ENCODE measurements around the gene AOPEP.
A peak's percentile ranks its signal among the peaks of the same experiment; 100 is the strongest.

The AOPEP gene

GRCh38 chr9:94984891-94985476 lies 258.5 kb downstream of the AOPEP start:
- Mint-ChIP-seq H3K36me3 (ENCODE audit: insufficient read depth) (peaks cover 7% of the 10 kb centered on the region), H3K4me1 (ENCODE audit: low read depth in 2 of 2) (peaks cover 6 to 10% of the 10 kb centered on the region in 2 donors), H3K27me3 (no peaks in the 10 kb centered on the region), H3K9me3 (no peaks in the 10 kb centered on the region), H3K4me3 (peak overlapping the region in 1 of 2 donors; percentile 8), H3K27ac (peak overlapping the region in 1 of 2 donors; percentile 42)
- peak in 1 of 3 experiments; percentile 3 for DNase-seq
- ATAC-seq (replicated peaks) = peak; percentile 69

DNA sequence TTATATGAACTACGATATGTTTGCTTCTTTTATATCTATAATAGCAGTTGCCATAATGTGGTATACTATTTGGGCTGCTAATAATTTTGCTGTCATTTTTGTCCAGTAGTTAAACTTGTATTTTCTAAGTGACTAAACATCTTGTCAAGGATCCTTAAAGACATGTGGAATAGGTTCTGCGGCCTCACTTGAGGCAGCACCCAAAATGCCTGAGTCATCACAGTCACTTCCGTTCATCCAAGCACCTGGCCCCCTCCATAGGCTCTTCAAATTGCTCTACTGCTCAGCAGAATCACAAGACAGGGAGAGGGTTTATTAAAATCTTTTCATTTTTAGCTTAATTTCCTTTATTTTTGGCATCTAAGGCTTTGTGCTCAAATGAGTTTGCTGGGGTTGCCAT lies 259.1 kb downstream of the AOPEP start:
- DNase-seq = no peak
- ATAC-seq (replicated peaks) = no peak
- Mint-ChIP-seq H3K4me3 (no peak overlapping the region), H3K9me3 (no peaks in the 10 kb centered on the region), H3K27me3 (no peaks in the 10 kb centered on the region), H3K36me3 (ENCODE audit: insufficient read depth) (peaks cover 3% of the 10 kb centered on the region), H3K4me1 (ENCODE audit: low read depth in 2 of 2) (peaks cover 6 to 10% of the 10 kb centered on the region in 2 donors), H3K27ac (no peak overlapping the region)

DNA sequence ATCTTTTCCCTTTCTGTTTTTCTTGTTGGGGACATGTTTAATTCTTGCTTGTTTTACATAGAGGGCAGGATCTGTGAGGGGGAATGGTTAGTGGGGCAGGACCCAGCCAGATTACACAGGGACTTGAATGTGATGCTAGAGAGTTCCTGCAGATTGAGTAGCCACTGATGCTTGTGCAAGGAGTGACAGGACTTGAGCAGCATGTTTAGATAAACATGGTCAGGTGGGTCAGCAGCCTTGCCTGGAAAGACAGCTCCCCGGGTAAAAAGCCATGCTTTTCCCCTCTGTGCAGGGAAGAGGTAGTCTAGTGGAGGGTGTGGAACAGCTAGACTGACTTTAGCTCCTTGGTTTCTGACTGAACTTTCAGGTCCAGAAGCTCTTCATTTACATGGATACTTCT lies 261.2 kb downstream of the AOPEP start:
- Mint-ChIP-seq H3K4me3 (no peak overlapping the region), H3K27ac (peak overlapping the region in 1 of 2 donors; percentile 22), H3K36me3 (ENCODE audit: insufficient read depth) (no peaks in the 10 kb centered on the region), H3K9me3 (no peaks in the 10 kb centered on the region), H3K4me1 (ENCODE audit: low read depth in 2 of 2) (peaks cover 6 to 10% of the 10 kb centered on the region in 2 donors), H3K27me3 (no peaks in the 10 kb centered on the region)
- ATAC-seq (replicated peaks) (no peak), DNase-seq (no peak)

- no peaks in the 10 kb centered on the region for H3K36me3 Mint-ChIP-seq (ENCODE audit: insufficient read depth)
- no peak for ATAC-seq (replicated peaks)
These were observed 264.5 kb downstream of the AOPEP start for GRCh38 chr9:94990897-94991561.

DNA sequence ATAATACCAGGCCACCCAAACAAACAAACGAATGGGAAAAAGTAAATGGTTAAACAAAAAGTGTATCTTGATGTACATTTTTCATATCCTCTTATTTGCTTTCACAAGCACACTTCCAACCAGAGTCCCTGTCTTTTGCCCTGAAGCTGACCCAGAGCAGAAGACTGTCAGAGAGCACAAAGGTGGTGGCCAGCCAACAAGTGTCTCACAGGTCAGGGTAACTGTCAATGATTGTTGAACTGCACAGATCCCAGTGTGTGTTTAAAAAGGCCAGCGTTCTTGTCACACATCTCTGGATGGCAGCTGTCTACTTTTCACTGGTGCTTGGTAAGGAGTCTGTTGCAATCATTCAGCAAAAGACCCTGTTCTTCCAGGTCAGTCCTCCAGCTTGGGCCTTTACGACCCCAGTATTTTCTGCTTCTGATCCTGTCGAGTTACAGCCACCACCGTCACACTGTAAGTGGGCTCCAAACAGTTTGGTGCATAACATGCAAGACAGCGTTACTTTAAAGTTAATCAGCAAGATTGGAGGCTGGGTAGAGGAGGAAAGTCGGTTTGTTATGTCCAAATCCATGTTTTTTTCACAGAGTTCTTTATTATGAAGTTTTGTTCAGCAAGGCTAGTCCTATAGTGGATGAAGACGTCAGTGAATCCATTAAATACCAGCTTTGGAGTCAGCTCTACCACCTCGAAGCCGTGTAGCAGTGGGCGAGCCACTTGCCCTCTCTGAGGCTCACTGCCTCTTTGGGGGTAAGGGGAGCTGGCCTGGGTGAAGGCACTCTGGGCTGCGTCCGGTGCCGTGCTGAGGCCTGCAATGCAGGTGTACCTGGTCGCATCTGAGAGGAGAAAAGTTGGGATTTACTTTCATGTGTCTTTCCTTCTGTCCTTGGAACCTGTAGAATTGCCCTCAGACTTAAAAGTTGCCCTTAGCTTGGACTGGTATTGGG lies 265.7 kb downstream of the AOPEP start:
- Mint-ChIP-seq H3K9me3 (no peaks in the 10 kb centered on the region), H3K36me3 (ENCODE audit: insufficient read depth) (no peaks in the 10 kb centered on the region), H3K4me1 (ENCODE audit: low read depth in 2 of 2) (no peaks in the 10 kb centered on the region), H3K4me3 (no peak overlapping the region), H3K27ac (no peak overlapping the region), H3K27me3 (peaks cover 0 to 6% of the 10 kb centered on the region in 2 donors)
- DNase-seq (no peak), ATAC-seq (replicated peaks) (no peak)

More at GRCh38 chr9:94990897-94991561, 264.5 kb downstream of the AOPEP start:
- H3K9me3 Mint-ChIP-seq = no peaks in the 10 kb centered on the region
- no peak overlapping the region for H3K27ac Mint-ChIP-seq
- H3K27me3 Mint-ChIP-seq = no peaks in the 10 kb centered on the region
- H3K4me1 Mint-ChIP-seq (ENCODE audit: low read depth in 2 of 2) = no peaks in the 10 kb centered on the region
- no peak for DNase-seq
- no peak overlapping the region for H3K4me3 Mint-ChIP-seq

DNA sequence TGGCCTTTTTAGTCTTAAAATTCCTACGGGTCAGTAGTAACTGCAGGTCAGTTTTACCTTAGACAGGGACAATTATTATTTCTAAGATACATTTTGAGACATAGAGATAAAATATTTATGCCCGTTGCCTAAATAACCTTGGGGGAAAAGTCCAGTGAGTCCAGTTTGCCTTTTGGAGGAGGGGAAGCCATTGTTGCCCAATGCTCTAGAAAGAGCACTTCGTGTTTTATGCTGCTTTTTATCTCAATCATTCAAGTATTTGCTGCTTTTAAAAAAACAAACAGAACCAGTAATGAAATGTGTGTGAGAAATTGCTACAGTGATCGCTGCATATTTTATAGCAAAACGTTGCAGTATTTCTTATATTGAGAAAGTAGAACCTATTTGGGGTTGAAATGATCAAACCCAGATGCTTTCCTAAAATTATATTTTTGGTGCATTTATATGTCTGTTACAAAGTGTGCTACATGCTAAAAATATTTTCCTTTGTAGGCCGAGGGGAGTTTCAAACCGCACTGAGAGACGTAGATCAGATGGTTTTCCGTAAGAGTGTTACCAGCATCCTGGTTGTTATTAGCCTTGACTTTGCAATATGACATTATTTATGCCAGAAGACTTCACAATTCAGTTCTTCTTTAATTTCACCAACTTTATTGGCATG lies 266.8 kb downstream of the AOPEP start:
- DNase-seq = no peak
- H3K9me3 Mint-ChIP-seq = no peaks in the 10 kb centered on the region

DNA sequence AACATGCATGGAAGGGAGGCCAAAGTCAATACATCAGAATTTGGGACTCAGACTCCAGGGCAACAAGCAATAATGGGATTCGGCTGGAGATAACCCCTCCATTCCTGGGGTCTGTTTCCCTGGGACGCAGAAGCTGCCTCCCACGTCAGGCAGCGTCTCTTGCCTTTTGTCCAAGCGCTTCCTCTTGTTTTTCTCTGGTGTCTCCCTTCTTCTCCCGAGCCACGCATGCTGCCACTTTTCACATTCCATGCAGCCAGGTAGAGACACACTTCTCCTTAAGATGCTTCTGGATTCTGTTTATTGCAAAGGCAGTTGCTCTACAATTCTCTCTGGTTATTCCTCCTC lies 267.3 kb downstream of the AOPEP start:
- H3K4me3 Mint-ChIP-seq = no peak overlapping the region
- H3K27me3 Mint-ChIP-seq = peaks cover 0 to 22% of the 10 kb centered on the region in 2 donors
- H3K4me1 Mint-ChIP-seq (ENCODE audit: low read depth in 2 of 2) = no peaks in the 10 kb centered on the region
- DNase-seq (no peak), ATAC-seq (replicated peaks) (no peak)
- H3K36me3 Mint-ChIP-seq (ENCODE audit: insufficient read depth) = no peaks in the 10 kb centered on the region
- H3K9me3 Mint-ChIP-seq = no peaks in the 10 kb centered on the region
- H3K27ac Mint-ChIP-seq = no peak overlapping the region

More for the DNA sequence above, 266.8 kb downstream of the AOPEP start:
- Mint-ChIP-seq H3K4me3 (no peak overlapping the region), H3K4me1 (ENCODE audit: low read depth in 2 of 2) (no peaks in the 10 kb centered on the region), H3K36me3 (ENCODE audit: insufficient read depth) (no peaks in the 10 kb centered on the region), H3K27me3 (peaks cover 0 to 17% of the 10 kb centered on the region in 2 donors), H3K27ac (no peak overlapping the region)
- no peak for ATAC-seq (replicated peaks)

GRCh38 chr9:94995048-94995693 lies 268.7 kb downstream of the AOPEP start:
- Mint-ChIP-seq H3K4me3 (no peak overlapping the region), H3K4me1 (ENCODE audit: low read depth in 2 of 2) (no peaks in the 10 kb centered on the region), H3K9me3 (no peaks in the 10 kb centered on the region), H3K36me3 (ENCODE audit: insufficient read depth) (no peaks in the 10 kb centered on the region), H3K27me3 (peaks cover 13 to 34% of the 10 kb centered on the region in 2 donors), H3K27ac (no peak overlapping the region)
- DNase-seq (no peak), ATAC-seq (replicated peaks) (no peak)

DNA sequence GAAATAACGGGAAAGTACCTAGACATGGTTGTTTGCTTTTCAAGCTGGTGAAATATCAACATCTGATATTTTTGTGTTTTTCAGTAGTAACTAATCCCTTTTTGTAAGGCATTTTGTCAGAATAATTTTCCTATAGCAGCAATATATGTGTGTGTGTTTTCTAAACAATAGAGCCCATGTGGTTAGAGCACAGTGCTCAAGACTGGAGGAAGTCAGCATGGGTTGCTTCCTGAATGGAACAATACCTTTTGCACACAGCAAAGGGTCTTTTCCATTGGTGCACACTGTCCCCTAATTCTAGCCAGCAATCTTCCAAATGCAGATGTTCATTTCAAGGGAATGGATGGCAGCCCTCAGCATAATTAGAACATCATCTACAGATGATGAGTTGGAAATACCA lies 270.1 kb downstream of the AOPEP start:
- no peaks in the 10 kb centered on the region for H3K9me3 Mint-ChIP-seq

GRCh38 chr9:94997727-94998126 lies 271.2 kb downstream of the AOPEP start:
- no peaks in the 10 kb centered on the region for H3K9me3 Mint-ChIP-seq
- DNase-seq (no peak), ATAC-seq (replicated peaks) (no peak)
- no peak overlapping the region for H3K4me3 Mint-ChIP-seq
- no peak overlapping the region for H3K27ac Mint-ChIP-seq
- H3K4me1 Mint-ChIP-seq (ENCODE audit: low read depth in 2 of 2) = no peaks in the 10 kb centered on the region
- peaks cover 25 to 53% of the 10 kb centered on the region in 2 donors for H3K27me3 Mint-ChIP-seq
- no peaks in the 10 kb centered on the region for H3K36me3 Mint-ChIP-seq (ENCODE audit: insufficient read depth)

More for the DNA sequence above, 270.1 kb downstream of the AOPEP start:
- H3K27me3 Mint-ChIP-seq = peaks cover 21 to 46% of the 10 kb centered on the region in 2 donors
- H3K27ac Mint-ChIP-seq = no peak overlapping the region
- no peak overlapping the region for H3K4me3 Mint-ChIP-seq
- ATAC-seq (replicated peaks) = no peak
- DNase-seq = no peak
- H3K36me3 Mint-ChIP-seq (ENCODE audit: insufficient read depth) = no peaks in the 10 kb centered on the region
- no peaks in the 10 kb centered on the region for H3K4me1 Mint-ChIP-seq (ENCODE audit: low read depth in 2 of 2)

- no peak overlapping the region for H3K4me3 Mint-ChIP-seq
- H3K9me3 Mint-ChIP-seq = no peaks in the 10 kb centered on the region
- H3K4me1 Mint-ChIP-seq (ENCODE audit: low read depth in 2 of 2) = peaks cover 0 to 5% of the 10 kb centered on the region in 2 donors
- DNase-seq (no peak), ATAC-seq (replicated peaks) (no peak)
- H3K27ac Mint-ChIP-seq = no peak overlapping the region
- peaks cover 32 to 68% of the 10 kb centered on the region in 2 donors for H3K27me3 Mint-ChIP-seq
- no peaks in the 10 kb centered on the region for H3K36me3 Mint-ChIP-seq (ENCODE audit: insufficient read depth)
These were observed 273.3 kb downstream of the AOPEP start for GRCh38 chr9:94999832-95000231.

GRCh38 chr9:95000821-95001220 lies 274.3 kb downstream of the AOPEP start:
- H3K27me3 Mint-ChIP-seq = peaks cover 32 to 68% of the 10 kb centered on the region in 2 donors
- H3K36me3 Mint-ChIP-seq (ENCODE audit: insufficient read depth) = no peaks in the 10 kb centered on the region
- no peak overlapping the region for H3K4me3 Mint-ChIP-seq
- peaks cover 2 to 5% of the 10 kb centered on the region in 2 donors for H3K4me1 Mint-ChIP-seq (ENCODE audit: low read depth in 2 of 2)
- ATAC-seq (replicated peaks) (no peak), DNase-seq (no peak)
- no peaks in the 10 kb centered on the region for H3K9me3 Mint-ChIP-seq
- no peak overlapping the region for H3K27ac Mint-ChIP-seq

DNA sequence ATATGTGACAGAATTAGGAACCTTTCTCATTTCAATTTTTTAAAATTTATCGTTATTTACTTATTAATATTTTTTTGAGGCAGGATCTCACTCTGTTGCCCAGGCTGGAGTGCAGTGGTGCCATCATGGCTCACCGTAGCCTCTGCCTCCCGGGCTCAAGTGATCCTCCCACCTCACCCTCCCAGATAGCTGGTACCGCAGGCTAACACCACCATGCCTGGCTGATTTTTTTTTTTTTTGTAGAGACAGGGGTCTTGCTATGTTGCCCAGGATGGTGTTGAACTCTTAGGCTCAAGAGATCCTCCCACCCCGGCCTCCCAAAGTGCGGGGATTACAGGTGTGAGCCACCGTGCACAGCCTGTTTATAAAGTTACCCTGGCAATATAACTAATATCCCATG lies 275.2 kb downstream of the AOPEP start:
- no peak overlapping the region for H3K27ac Mint-ChIP-seq
- H3K4me1 Mint-ChIP-seq (ENCODE audit: low read depth in 2 of 2) = peaks cover 2 to 5% of the 10 kb centered on the region in 2 donors
- DNase-seq (no peak), ATAC-seq (replicated peaks) (no peak)
- H3K9me3 Mint-ChIP-seq = no peaks in the 10 kb centered on the region
- peaks cover 32 to 67% of the 10 kb centered on the region in 2 donors for H3K27me3 Mint-ChIP-seq
- no peak overlapping the region for H3K4me3 Mint-ChIP-seq
- peaks cover 5% of the 10 kb centered on the region for H3K36me3 Mint-ChIP-seq (ENCODE audit: insufficient read depth)

Data from effector memory CD8-positive, alpha-beta T cell (primary cell).